OCI-LY1 (cell line): Measurements from ENCODE around the gene RNF181.

ENCODE experiments used
- H2AFZ ChIP-seq: fragments of 200-600 bp; sonication (generic), shearing (Covaris generic); 2 replicates; pipeline ENCODE4 v1.6.0; 2014; ENCODE audit warnings: antibody characterized with exemption, mild to moderate bottlenecking, low read length
- H3F3A ChIP-seq: fragments of 200-600 bp; sonication (generic), shearing (Covaris generic); 2 replicates; pipeline ENCODE4 v1.6.0; 2014; ENCODE audit warnings: mild to moderate bottlenecking, antibody characterized with exemption, low read length, moderate library complexity; ENCODE audit not compliant: insufficient read depth
- H3K27ac ChIP-seq: fragments of 200-600 bp; sonication (generic); 2 replicates; pipeline ENCODE4 v1.5.1; 2014; ENCODE audit warnings: low read length, mixed run types, mild to moderate bottlenecking, low read depth; ENCODE audit not compliant: poor library complexity, severe bottlenecking
- H3K27me3 ChIP-seq: fragments of 200-600 bp; sonication (generic); 2 replicates; pipeline ENCODE4 v1.6.0; 2014; ENCODE audit warnings: antibody characterized with exemption, mild to moderate bottlenecking, low read length, moderate library complexity; ENCODE audit not compliant: insufficient read depth
- H3K36me3 ChIP-seq: fragments of 200-600 bp; sonication (generic); 2 replicates; pipeline ENCODE4 v1.6.1; 2014; ENCODE audit warnings: mild to moderate bottlenecking, antibody characterized with exemption, low read length, moderate library complexity, mixed read lengths; ENCODE audit not compliant: insufficient read depth
- H3K4me1 ChIP-seq: fragments of 200-600 bp; sonication (generic); 2 replicates; pipeline ENCODE4 v1.5.1; 2014; ENCODE audit warnings: mild to moderate bottlenecking, low read length, moderate library complexity; ENCODE audit not compliant: insufficient read depth, severe bottlenecking
- H3K4me2 ChIP-seq: fragments of 200-600 bp; sonication (generic), shearing (Covaris generic); 2 replicates; pipeline ENCODE4 v1.6.1; 2014; ENCODE audit warnings: low read length
- H3K4me3 ChIP-seq: fragments of 200-600 bp; sonication (generic); 2 replicates; pipeline ENCODE4 v1.5.1; 2014; ENCODE audit warnings: low read length, low read depth, mild to moderate bottlenecking, mixed read lengths; ENCODE audit not compliant: poor library complexity, severe bottlenecking
- H3K79me2 ChIP-seq: fragments of 200-600 bp; shearing (Covaris generic); 2 replicates; pipeline ENCODE4 v1.6.1; 2016; ENCODE audit warnings: mixed run types, low read length, mixed read lengths; ENCODE audit not compliant: insufficient read depth
- H3K9ac ChIP-seq: fragments of 200-600 bp; sonication (generic), shearing (Covaris generic); 2 replicates; pipeline ENCODE4 v1.6.1; 2014; ENCODE audit warnings: mild to moderate bottlenecking, low read length, mixed read lengths
- H3K9me2 ChIP-seq: fragments of 200-600 bp; sonication (generic), shearing (Covaris generic); 2 replicates; pipeline ENCODE4 v1.6.1; 2014; ENCODE audit warnings: low read depth, mild to moderate bottlenecking, low read length, mixed read lengths
- H3K9me3 ChIP-seq: fragments of 200-600 bp; shearing (Covaris generic); 2 replicates; pipeline ENCODE4 v1.6.1; 2014; ENCODE audit warnings: low read length, mixed read lengths
- H4K20me1 ChIP-seq: fragments of 200-600 bp; sonication (generic), shearing (Covaris generic); 2 replicates; pipeline ENCODE4 v1.6.0; 2016; ENCODE audit warnings: mild to moderate bottlenecking, low read length; ENCODE audit not compliant: insufficient read depth
- CTCF ChIP-seq: fragments of 200-600 bp; sonication (generic), shearing (Covaris generic); IDR thresholded peaks from 2 replicates; pipeline ENCODE4 v1.5.1; 2017; ENCODE audit warnings: mild to moderate bottlenecking, antibody characterized with exemption, low read length, moderate library complexity, mixed read lengths
- EZH2 ChIP-seq: fragments of 200-600 bp; sonication (generic), shearing (Covaris generic); IDR thresholded peaks from 2 replicates; pipeline ENCODE4 v1.8.0; 2017; ENCODE audit warnings: borderline replicate concordance, mixed run types, mild to moderate bottlenecking, antibody characterized with exemption, low read length, moderate library complexity, mixed read lengths

Gene RNF181

GRCh38 chr2:85547859-85548607 lies 47.5 kb upstream of the RNF181 start:
- Histone ChIP-seq H3K27ac (no peak overlapping the region), H3K4me1 (no peaks in the 10 kb centered on the region), H3K9me3 (no peaks in the 10 kb centered on the region), H3K4me2 (no peak overlapping the region), H3K9ac (no peak overlapping the region), H3K9me2 (no peaks in the 10 kb centered on the region), H3K27me3 (no peaks in the 10 kb centered on the region), H3F3A (peaks cover 18% of the 10 kb centered on the region), H4K20me1 (no peaks in the 10 kb centered on the region), H2AFZ (no peak overlapping the region), H3K79me2 (no peaks in the 10 kb centered on the region), H3K4me3 (no peak overlapping the region), H3K36me3 (peaks cover 76% of the 10 kb centered on the region)
- no peak for TF ChIP-seq EZH2

GRCh38 chr2:85548608-85548900 lies 47.0 kb upstream of the RNF181 start:
- Histone ChIP-seq H3K4me1 (no peaks in the 10 kb centered on the region), H3K27ac (no peak overlapping the region), H3K79me2 (no peaks in the 10 kb centered on the region), H3K36me3 (peaks cover 71% of the 10 kb centered on the region), H3K9ac (no peak overlapping the region), H3K9me2 (no peaks in the 10 kb centered on the region), H4K20me1 (no peaks in the 10 kb centered on the region), H3K4me3 (no peak overlapping the region), H2AFZ (no peak overlapping the region), H3K27me3 (no peaks in the 10 kb centered on the region), H3K4me2 (no peak overlapping the region), H3F3A (peaks cover 18% of the 10 kb centered on the region), H3K9me3 (no peaks in the 10 kb centered on the region)
- no peak for TF ChIP-seq CTCF
- no peak for TF ChIP-seq EZH2

GRCh38 chr2:85549095-85549494 lies 46.5 kb upstream of the RNF181 start:
- H3K9ac ChIP-seq, result no peak overlapping the region
- no peak for TF ChIP-seq EZH2
- TF ChIP-seq CTCF, result no peak
- no peaks in the 10 kb centered on the region for H4K20me1 ChIP-seq
- no peaks in the 10 kb centered on the region for H3K9me2 ChIP-seq
- H3K27ac ChIP-seq, result no peak overlapping the region
- no peaks in the 10 kb centered on the region for H3K79me2 ChIP-seq
- H3K36me3 ChIP-seq, result peaks cover 69% of the 10 kb centered on the region
- no peak overlapping the region for H3K4me3 ChIP-seq
- no peak overlapping the region for H3K4me2 ChIP-seq
- H2AFZ ChIP-seq, result no peak overlapping the region
- H3K27me3 ChIP-seq, result no peaks in the 10 kb centered on the region
- H3F3A ChIP-seq, result peaks cover 18% of the 10 kb centered on the region
- H3K9me3 ChIP-seq, result no peaks in the 10 kb centered on the region
- no peaks in the 10 kb centered on the region for H3K4me1 ChIP-seq

GRCh38 chr2:85549826-85550225 lies 45.7 kb upstream of the RNF181 start:
- no peaks in the 10 kb centered on the region for H3K9me2 ChIP-seq
- no peak overlapping the region for H2AFZ ChIP-seq
- no peak overlapping the region for H3K9ac ChIP-seq
- H3K27ac ChIP-seq, result no peak overlapping the region
- no peaks in the 10 kb centered on the region for H3K9me3 ChIP-seq
- no peak overlapping the region for H3K4me3 ChIP-seq
- H3F3A ChIP-seq, result peaks cover 18% of the 10 kb centered on the region
- H3K27me3 ChIP-seq, result no peaks in the 10 kb centered on the region
- H3K4me2 ChIP-seq, result no peak overlapping the region
- H4K20me1 ChIP-seq, result no peaks in the 10 kb centered on the region
- no peaks in the 10 kb centered on the region for H3K4me1 ChIP-seq
- TF ChIP-seq CTCF (no peak), EZH2 (no peak)
- H3K79me2 ChIP-seq, result no peaks in the 10 kb centered on the region
- peaks cover 69% of the 10 kb centered on the region for H3K36me3 ChIP-seq
